Measurements from ENCODE around the gene DNM2. TPM values are rescaled to one million over a fixed set of nuclear protein-coding genes. Genes with fewer than 3 reads are reported as not detected.
A peak's percentile ranks its signal among the peaks of the same experiment; 100 is the strongest.

Gene DNM2
- total and polyA plus RNA-seq, 9 of the 15 experiments (the other 6 are each of a cell fraction or from before 2014, with no cell fraction given), result 2.2 to 161 (median 72.6) TPM

GRCh38 chr19:10835089-10835753, 117.3 kb downstream of the DNM2 start (continued):
- TF ChIP-seq SAFB2 (IDR thresholded peaks at IDR 0.05; ENCODE audit: borderline replicate concordance, low read depth, low read length, severe bottlenecking), result no peak
- peak; percentile 81 for TF ChIP-seq ZBTB17 (CRISPR knock-in tag; IDR thresholded peaks at IDR 0.05)
- no peak for TF ChIP-seq KAT8 (IDR thresholded peaks at IDR 0.05; ENCODE audit: low read depth)
- TF ChIP-seq ZSCAN32 (CRISPR knock-in tag; IDR thresholded peaks at IDR 0.05), result no peak
- TF ChIP-seq SFPQ (IDR thresholded peaks at IDR 0.05; ENCODE audit: low read depth, low read length), result no peak
- TF ChIP-seq DNMT1 (IDR thresholded peaks at IDR 0.05), result no peak
- TF ChIP-seq CTBP1 (IDR thresholded peaks at IDR 0.05; ENCODE audit: borderline replicate concordance), result no peak
- TF ChIP-seq ZNF41 (CRISPR knock-in tag; conservative IDR thresholded peaks at IDR 0.05), result no peak
- TF ChIP-seq CHAMP1 (IDR thresholded peaks at IDR 0.05), result no peak
- TF ChIP-seq TSC22D4 (tag; IDR thresholded peaks at IDR 0.05), result no peak
- TF ChIP-seq ZNF395 (CRISPR knock-in tag; IDR thresholded peaks at IDR 0.05), result no peak
- no peak for TF ChIP-seq ZNF280A (IDR thresholded peaks at IDR 0.05; ENCODE audit: low read depth, partially characterized antibody)
- no peak for TF ChIP-seq ZNF644 (tag; IDR thresholded peaks at IDR 0.05; ENCODE audit: low read depth)
- TF ChIP-seq TRIM24 (IDR thresholded peaks at IDR 0.05), result no peak
- TF ChIP-seq GABPB1 (CRISPR knock-in tag; IDR thresholded peaks at IDR 0.05), result no peak
- TF ChIP-seq ZNF277 (CRISPR knock-in tag; IDR thresholded peaks at IDR 0.05; ENCODE audit: borderline replicate concordance), result no peak
- no peak for TF ChIP-seq SOX6 (IDR thresholded peaks at IDR 0.05)
- no peak for TF ChIP-seq ZNF3 (CRISPR knock-in tag; IDR thresholded peaks at IDR 0.05)
